C4-2B (cell line): ENCODE results near the gene SHISA2.

Source experiments
- H3K27ac ChIP-seq: fragments of 450-650 bp; 2 replicates; pipeline ENCODE4 v1.5.1; 2017
- ZFX ChIP-seq: fragments of 450-650 bp; IDR thresholded peaks from 2 replicates; pipeline ENCODE4 v1.6.1; 2017
- TF ChIP-seq, protein P1 (sequence below): fragments of 450-650 bp; conservative IDR thresholded peaks from 2 replicates; pipeline ENCODE4 v1.5.1; 2017; ENCODE audit warnings: mild to moderate bottlenecking

The SHISA2 gene

DNA sequence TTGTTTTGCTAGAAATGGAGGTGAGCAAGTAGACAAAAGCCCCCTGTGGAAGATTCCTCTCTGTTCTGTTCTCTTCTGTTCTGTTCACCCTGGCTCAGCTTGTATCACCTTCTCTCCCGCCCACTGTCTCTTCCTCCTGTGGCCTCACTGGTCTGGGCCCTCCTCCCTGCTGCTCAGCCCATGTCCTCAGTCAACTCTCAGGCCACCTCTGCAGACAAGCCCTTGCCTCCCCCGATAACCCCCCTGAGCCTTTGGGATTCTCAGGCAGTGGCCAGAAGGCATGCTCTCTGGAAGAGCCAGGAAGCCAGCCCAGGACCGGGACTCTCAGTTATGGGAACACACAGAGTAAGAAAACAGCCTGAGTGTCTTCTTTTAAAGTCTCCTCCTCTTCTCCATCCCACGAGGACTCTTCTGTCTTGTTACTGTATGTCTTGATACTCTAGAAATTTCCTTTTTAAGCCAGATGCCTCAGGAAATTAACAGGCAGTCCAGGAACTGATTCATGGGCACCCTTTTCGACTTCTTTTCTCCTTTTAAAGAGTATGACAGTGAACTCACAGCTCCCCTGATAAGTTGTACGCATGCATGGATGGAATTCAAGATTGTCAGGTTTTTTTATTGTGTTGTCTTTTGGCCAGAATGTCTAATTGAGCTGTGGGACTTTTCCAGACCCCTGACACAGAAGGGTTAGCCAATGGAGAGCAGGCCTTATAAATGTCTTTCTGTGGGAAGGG lies 33.7 kb downstream of the SHISA2 start:
- TF ChIP-seq ZFX, result no peak
- TF ChIP-seq, protein P1, sequence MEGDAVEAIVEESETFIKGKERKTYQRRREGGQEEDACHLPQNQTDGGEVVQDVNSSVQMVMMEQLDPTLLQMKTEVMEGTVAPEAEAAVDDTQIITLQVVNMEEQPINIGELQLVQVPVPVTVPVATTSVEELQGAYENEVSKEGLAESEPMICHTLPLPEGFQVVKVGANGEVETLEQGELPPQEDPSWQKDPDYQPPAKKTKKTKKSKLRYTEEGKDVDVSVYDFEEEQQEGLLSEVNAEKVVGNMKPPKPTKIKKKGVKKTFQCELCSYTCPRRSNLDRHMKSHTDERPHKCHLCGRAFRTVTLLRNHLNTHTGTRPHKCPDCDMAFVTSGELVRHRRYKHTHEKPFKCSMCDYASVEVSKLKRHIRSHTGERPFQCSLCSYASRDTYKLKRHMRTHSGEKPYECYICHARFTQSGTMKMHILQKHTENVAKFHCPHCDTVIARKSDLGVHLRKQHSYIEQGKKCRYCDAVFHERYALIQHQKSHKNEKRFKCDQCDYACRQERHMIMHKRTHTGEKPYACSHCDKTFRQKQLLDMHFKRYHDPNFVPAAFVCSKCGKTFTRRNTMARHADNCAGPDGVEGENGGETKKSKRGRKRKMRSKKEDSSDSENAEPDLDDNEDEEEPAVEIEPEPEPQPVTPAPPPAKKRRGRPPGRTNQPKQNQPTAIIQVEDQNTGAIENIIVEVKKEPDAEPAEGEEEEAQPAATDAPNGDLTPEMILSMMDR, result no peak
- peak overlapping the region; percentile 17 for H3K27ac ChIP-seq

DNA sequence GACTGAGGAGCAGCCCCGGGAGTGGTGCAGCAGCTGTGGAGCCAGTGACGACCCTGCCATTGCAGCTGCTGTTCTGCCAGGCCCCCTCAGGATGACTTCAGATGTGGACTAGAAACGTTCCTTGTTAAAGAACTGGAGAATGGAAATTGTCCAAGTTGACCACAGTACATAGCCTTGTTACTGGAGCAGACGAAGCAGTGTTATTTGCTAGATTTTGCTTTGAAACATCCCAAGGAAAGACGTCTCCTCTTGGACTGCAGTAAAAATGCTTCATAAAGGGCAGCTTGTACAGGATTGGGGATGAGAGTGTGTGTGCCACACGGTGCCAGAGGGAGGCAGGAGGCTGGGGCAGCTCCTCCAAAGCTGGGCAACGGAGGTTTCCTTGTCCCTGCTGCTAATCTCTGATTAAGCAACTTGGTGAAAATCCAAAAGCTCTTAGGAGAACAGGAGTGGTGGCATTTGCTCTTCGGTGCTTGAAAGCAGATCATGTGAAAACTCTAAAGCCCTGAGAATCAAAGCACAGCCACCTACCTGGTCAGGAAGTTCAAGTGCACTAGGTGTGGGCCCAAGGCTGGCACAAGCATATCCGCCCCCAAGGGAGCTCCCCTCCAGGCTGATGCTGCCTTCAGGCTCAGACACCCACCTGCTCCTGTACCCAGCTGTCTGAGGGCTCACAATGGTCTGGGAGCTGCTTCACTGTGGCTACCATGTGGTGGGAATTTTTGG lies 34.5 kb downstream of the SHISA2 start:
- no peak for TF ChIP-seq ZFX
- TF ChIP-seq, protein P1, result no peak

DNA sequence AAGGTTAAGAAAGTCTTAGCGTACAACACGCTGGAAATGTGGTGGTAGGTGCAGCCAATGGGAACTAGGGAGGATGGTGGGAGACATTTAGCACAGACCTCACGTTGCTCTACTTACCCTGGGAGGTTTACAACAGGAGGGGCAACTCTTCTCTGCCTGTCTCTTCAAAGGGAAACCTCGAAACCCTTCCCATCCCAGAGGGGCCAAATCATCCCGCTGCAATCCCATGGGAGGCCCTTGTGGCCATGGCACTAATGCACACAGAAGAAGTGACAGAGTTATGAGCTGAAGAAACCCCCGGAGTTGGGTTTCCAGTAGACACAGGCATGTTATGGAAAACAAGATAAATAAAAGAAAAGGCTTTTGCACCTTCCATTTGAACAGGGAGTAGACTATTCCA lies 35.6 kb downstream of the SHISA2 start:
- H3K27ac ChIP-seq, result no peak overlapping the region
- TF ChIP-seq, protein P1, result no peak
- no peak for TF ChIP-seq ZFX

More for the DNA sequence above, 34.5 kb downstream of the SHISA2 start:
- H3K27ac ChIP-seq, result peak overlapping the region; percentile 17

DNA sequence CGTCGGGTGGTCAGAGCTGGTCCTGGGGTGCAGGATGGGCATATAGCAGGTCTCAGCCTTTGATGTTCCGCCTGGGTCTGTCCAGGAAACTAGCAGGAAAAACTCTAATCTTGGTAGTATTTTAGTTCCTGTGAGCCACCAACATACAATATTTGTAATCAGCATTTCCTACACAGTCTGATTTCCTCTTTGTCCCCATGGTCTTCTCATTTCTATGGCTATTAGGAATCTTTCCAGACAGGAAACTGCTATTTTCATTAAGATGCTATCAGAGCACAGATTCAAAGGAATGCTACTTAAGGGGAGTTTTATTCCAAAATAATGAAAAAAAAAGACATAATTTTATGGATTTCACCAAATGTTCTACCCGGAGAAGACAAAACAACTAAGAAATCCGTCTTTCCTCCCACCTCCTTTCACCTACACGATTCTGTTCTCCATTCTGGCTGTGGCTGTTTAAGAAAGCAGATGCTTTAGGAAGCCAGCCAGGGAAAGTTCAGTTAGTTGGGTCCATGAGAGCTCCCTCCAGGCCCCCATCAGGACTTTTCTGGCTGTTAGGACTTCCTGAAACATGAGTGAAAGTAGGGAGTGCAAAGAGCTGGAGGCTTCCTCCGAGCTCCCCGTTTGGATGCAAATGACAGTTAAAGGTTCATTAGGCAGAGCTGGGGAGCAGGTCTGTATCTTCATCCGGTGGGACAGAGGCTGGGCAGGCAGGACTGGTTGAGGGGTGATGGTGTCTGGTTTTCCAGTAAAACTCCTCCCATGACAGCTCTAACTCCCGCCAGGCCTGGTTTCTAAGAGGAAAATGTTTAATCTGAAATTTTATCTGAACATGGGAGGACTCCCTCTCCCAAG lies 36.3 kb downstream of the SHISA2 start:
- no peak overlapping the region for H3K27ac ChIP-seq
- TF ChIP-seq, protein P1, result no peak
- TF ChIP-seq ZFX, result no peak

DNA sequence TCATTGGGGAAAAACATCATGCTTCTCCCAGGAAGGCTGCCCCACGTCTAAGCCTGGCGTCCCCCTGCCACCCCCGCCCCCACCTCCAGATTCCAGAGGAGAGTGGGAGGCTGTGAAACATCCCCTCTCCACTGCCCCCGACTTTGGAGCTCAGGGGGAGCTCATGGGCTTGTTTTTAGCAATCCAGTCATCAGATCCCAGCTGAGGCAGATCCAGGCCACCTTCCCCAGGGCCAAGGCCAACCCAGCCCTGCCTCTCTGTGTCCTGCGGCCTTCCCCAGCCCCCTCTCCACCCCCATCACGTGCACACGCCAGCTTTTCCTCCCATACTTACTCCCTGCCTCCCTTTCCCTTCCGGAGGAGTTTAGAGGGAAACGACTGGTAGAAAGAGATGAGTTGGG lies 38.8 kb downstream of the SHISA2 start:
- TF ChIP-seq, protein P1, result no peak
- no peak; the same call in 1 of the 2 replicates for TF ChIP-seq ZFX
- no peak overlapping the region for H3K27ac ChIP-seq

DNA sequence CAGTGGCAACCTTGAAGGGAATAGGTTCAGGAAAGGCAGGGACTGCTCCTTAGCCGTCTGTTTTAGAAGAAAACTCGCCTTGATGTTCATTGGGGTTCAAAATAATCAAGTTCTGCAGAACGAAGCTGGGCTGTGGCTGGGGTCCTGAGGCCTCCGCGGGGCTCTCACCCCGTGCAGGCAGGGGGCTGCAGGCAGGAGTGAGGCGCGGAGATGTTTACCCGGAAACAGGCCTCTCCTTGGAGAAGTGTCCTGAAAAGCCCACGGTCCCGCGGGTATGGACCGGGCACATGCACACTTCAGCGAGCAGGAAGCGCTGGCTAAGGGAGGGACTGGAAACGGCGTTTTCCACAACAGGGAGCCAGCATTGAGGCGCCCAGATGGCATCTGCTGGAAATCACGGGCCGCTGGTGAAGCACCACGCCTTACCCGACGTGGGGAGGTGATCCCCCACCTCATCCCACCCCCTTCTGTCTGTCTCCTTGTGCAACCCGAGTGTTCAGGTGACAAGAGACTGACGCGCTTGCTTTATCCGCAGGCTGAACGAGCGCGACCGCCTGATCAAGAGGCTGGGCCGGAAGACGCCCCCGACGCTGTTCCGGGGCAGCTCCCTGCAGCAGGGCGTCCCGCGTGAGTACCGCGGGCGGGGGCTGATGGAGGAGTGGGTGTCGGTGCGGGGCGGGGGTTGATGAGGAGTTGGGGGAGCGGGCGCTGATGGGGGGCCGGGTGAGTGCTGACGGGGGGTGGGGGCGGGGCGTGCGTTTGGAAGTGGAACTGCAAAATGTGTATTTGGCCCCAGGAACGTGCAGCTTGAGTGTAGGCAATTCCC lies 39.6 kb downstream of the SHISA2 start:
- H3K27ac ChIP-seq, result no peak overlapping the region
- TF ChIP-seq, protein P1, result no peak
- TF ChIP-seq ZFX, result no peak
